Suppressor macrophage treated with lipopolysaccharide for 4 hours (primary cell): ENCODE data around the gene TBL1Y.
"Not testable (repeated sequence)": the region's sequence is repeated elsewhere in the genome, so short reads cannot be mapped to it uniquely, and the experiment has no call there.

Source experiments
- DNase-seq: peaks from one replicate; pipeline ENCODE4 v3.0.0-alpha.2; 2020

The TBL1Y gene

GRCh38 chrY:6910372-6911252 is at the start of gene TBL1Y:
TBL1Y (plus strand) TSS chrY:6910697; CDS start chrY:7025085, 114,388 bp downstream.
- DNase-seq = no peak

- DNase-seq = no peak
Observed at GRCh38 chrY:6894496-6894895, 16.0 kb upstream of the TBL1Y start.

- DNase-seq = no peak
Observed at GRCh38 chrY:6895236-6895635, 15.3 kb upstream of the TBL1Y start.

- DNase-seq = not testable (repeated sequence)
Observed at GRCh38 chrY:6902116-6902515, 8.4 kb upstream of the TBL1Y start.

- no peak for DNase-seq
Observed at GRCh38 chrY:6907591-6907990, 2.9 kb upstream of the TBL1Y start.

- DNase-seq = not testable (repeated sequence)
Observed at GRCh38 chrY:6908021-6908420, 2.5 kb upstream of the TBL1Y start.

GRCh38 chrY:6909118-6909521 is 1.4 kb upstream of the TBL1Y start:
- DNase-seq = no peak

- DNase-seq = no peak
Observed at GRCh38 chrY:6909856-6910255, 641 bp upstream of the TBL1Y start.

GRCh38 chrY:6911253-6911881 is 870 bp downstream of the TBL1Y start, which contains the start of gene AMELY:
AMELY (minus strand) TSS chrY:6911752; CDS start chrY:6872608, 39,144 bp downstream.
- DNase-seq = no peak

- no peak for DNase-seq
Observed at GRCh38 chrY:6913362-6913761, 2.9 kb downstream of the TBL1Y start.

- DNase-seq = no peak
Observed at GRCh38 chrY:6921061-6921460, 10.6 kb downstream of the TBL1Y start.

GRCh38 chrY:6928265-6928664 is 17.8 kb downstream of the TBL1Y start:
- no peak for DNase-seq

- no peak for DNase-seq
Observed at GRCh38 chrY:6929237-6929636, 18.7 kb downstream of the TBL1Y start.

GRCh38 chrY:6931779-6932396 is 21.4 kb downstream of the TBL1Y start:
- DNase-seq = no peak

- no peak for DNase-seq
Observed at GRCh38 chrY:6935497-6935896, 25.0 kb downstream of the TBL1Y start.

- DNase-seq = no peak
Observed at GRCh38 chrY:6947695-6948094, 37.2 kb downstream of the TBL1Y start.

GRCh38 chrY:6948378-6948777 is 37.9 kb downstream of the TBL1Y start:
- no peak for DNase-seq

- no peak for DNase-seq
Observed at GRCh38 chrY:6949947-6950346, 39.5 kb downstream of the TBL1Y start.

- peak; percentile 40 for DNase-seq
Observed at GRCh38 chrY:6964732-6965131, 54.2 kb downstream of the TBL1Y start.

- no peak for DNase-seq
Observed at GRCh38 chrY:6966521-6966920, 56.0 kb downstream of the TBL1Y start.

GRCh38 chrY:6967736-6968135 is 57.2 kb downstream of the TBL1Y start:
- no peak for DNase-seq

GRCh38 chrY:6968191-6968590 is 57.7 kb downstream of the TBL1Y start:
- no peak for DNase-seq

- DNase-seq = no peak
Observed at GRCh38 chrY:6972271-6972887, 61.9 kb downstream of the TBL1Y start.
